SW480 (cell line): ENCODE results near the gene UXS1.

Source experiments
- DNase-seq: peaks from one replicate; pipeline ENCODE4 v3.0.0-alpha.2; 2016; ENCODE audit warnings: low spot score

UXS1 gene

GRCh38 chr2:106189325-106189724 lies 4.8 kb downstream of the UXS1 start:
- no peak for DNase-seq

GRCh38 chr2:106187273-106187891 lies 6.7 kb downstream of the UXS1 start:
- no peak for DNase-seq

- no peak for DNase-seq
Observed at GRCh38 chr2:106185475-106186184, 8.5 kb downstream of the UXS1 start.

- DNase-seq: no peak
Observed at GRCh38 chr2:106184857-106185256, 9.2 kb downstream of the UXS1 start.

GRCh38 chr2:106184394-106184793 lies 9.7 kb downstream of the UXS1 start:
- DNase-seq: no peak

- DNase-seq: no peak
Observed at GRCh38 chr2:106183101-106183696, 10.9 kb downstream of the UXS1 start.

GRCh38 chr2:106181064-106181463 lies 13.0 kb downstream of the UXS1 start:
- no peak for DNase-seq

GRCh38 chr2:106180602-106181001 lies 13.5 kb downstream of the UXS1 start:
- no peak for DNase-seq

GRCh38 chr2:106178716-106179115 lies 15.4 kb downstream of the UXS1 start:
- DNase-seq: no peak

- no peak for DNase-seq
Observed at GRCh38 chr2:106177581-106177980, 16.5 kb downstream of the UXS1 start.

GRCh38 chr2:106176446-106177099 lies 17.5 kb downstream of the UXS1 start:
- DNase-seq: no peak

- no peak for DNase-seq
Observed at GRCh38 chr2:106175086-106175850, 18.8 kb downstream of the UXS1 start.

GRCh38 chr2:106174056-106174455 lies 20.0 kb downstream of the UXS1 start:
- DNase-seq: no peak

GRCh38 chr2:106172649-106173048 lies 21.5 kb downstream of the UXS1 start:
- no peak for DNase-seq

- DNase-seq: no peak
Observed at GRCh38 chr2:106168657-106169056, 25.4 kb downstream of the UXS1 start.

- no peak for DNase-seq
Observed at GRCh38 chr2:106167067-106167466, 27.0 kb downstream of the UXS1 start.

- DNase-seq: no peak
Observed at GRCh38 chr2:106165561-106165960, 28.5 kb downstream of the UXS1 start.

GRCh38 chr2:106165029-106165428 lies 29.1 kb downstream of the UXS1 start:
- DNase-seq: peak; percentile 14

GRCh38 chr2:106163948-106164545 lies 30.1 kb downstream of the UXS1 start:
- no peak for DNase-seq

- DNase-seq: no peak
Observed at GRCh38 chr2:106161938-106162820, 31.9 kb downstream of the UXS1 start.

GRCh38 chr2:106161341-106161740 lies 32.8 kb downstream of the UXS1 start:
- DNase-seq: no peak
